H1 (cell line): ENCODE measurements around the gene KANSL1. TPM values are rescaled to one million over a fixed set of nuclear protein-coding genes. Genes with fewer than 3 reads are reported as not detected.

Experiments
- CEBPB ChIP-seq: IDR thresholded peaks from 2 replicates; pipeline ENCODE4 v1.6.1; 2012; ENCODE audit warnings: low read depth, low read length
- PHF8 ChIP-seq: fragments of 200-600 bp; sonication (generic); conservative IDR thresholded peaks from 2 replicates; pipeline ENCODE4 v1.7.1; 2012; ENCODE audit warnings: low read depth, mild to moderate bottlenecking, inconsistent platforms, low read length, moderate library complexity
- polyA plus RNA-seq, 7 experiments: library from polyadenylated mRNA; depleted of rRNA in 3 of 7; stranded (reverse) in 5 of 7; unstranded in 2 of 7; fragments of >200 nt in 5 of 7; fragments of 200-250 nt in 2 of 7; gene quantifications; 1 replicate in 5 of 7; 2 replicates in 1 of 7; 4 replicates in 1 of 7; pipeline versions ENCODE4 v1.2.1 to v1.2.3, GENCODE V29; 2011 to 2013; ENCODE audit warnings: missing spikeins in 2 of 7, mixed read lengths in 2 of 7
- total RNA-seq: library from RNA; stranded (reverse); fragmentation: NEBNext Ultra II Directional; extraction: Animal tissue kit (Norgen Biotek cat#: 25700); gene quantifications from 2 replicates; pipeline ENCODE4 v1.2.1, GENCODE V29; 2021

KANSL1 gene
- total and polyA plus RNA-seq, 2 of the 8 experiments (the other 6 are each of a cell fraction or from before 2014, with no cell fraction given) = 34.0 to 128 TPM

DNA sequence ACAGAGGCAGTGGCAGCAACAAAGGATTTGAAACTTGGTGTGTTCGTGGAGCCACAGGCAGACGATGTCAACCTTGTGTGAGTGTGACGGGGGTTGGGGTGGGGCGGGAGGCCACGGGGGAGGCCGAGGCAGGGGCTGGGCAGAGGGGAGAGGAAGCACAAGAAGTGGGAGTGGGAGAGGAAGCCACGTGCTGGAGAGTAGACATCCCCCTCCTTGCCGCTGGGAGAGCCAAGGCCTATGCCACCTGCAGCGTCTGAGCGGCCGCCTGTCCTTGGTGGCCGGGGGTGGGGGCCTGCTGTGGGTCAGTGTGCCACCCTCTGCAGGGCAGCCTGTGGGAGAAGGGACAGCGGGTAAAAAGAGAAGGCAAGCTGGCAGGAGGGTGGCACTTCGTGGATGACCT, 168.6 kb downstream of the KANSL1 start (continued):
- TF ChIP-seq CEBPB (no peak), PHF8 (no peak)
